Activated naive CD8-positive, alpha-beta T cell treated with anti-CD3 and anti-CD28 coated beads, Interleukin-2, amount 10 ng/mL, durations not matched to agents 7 days and 5 days (primary cell): Measurements from ENCODE around the gene ERF. TPM values are rescaled to one million over a fixed set of nuclear protein-coding genes. Genes with fewer than 3 reads are reported as not detected.

Experiments
- ATAC-seq: fragments of 150-1000 bp; cut with Tn5 transposase; one replicate; pipeline ENCODE4 v1.10.0; 2021; ENCODE audit warnings: low read depth, moderate library complexity
- POLR2A ChIA-PET: fragments of 350-600 bp; sonication (Branson Sonifier 250); formaldehyde crosslinking; loops from one replicate; lab custom pipeline; 2021; ENCODE audit warnings: antibody characterized with exemption; lab: Charles Lee
- DNase-seq: peaks from one replicate; pipeline ENCODE4 v3.0.0; 2021
- H3K27ac Mint-ChIP-seq: one replicate; pipeline ENCODE4 v1.8.0; 2022; ENCODE audit warnings: mild to moderate bottlenecking, mixed read lengths
- H3K27me3 Mint-ChIP-seq: one replicate; pipeline ENCODE4 v1.8.0; 2022; ENCODE audit warnings: mild to moderate bottlenecking, moderate library complexity, mixed read lengths
- H3K36me3 Mint-ChIP-seq: one replicate; pipeline ENCODE4 v1.8.0; 2021; ENCODE audit warnings: mild to moderate bottlenecking, mixed read lengths
- H3K4me1 Mint-ChIP-seq: one replicate; pipeline ENCODE4 v1.8.0; 2021; ENCODE audit warnings: mixed read lengths
- H3K4me3 Mint-ChIP-seq: one replicate; pipeline ENCODE4 v1.8.0; 2022; ENCODE audit warnings: mild to moderate bottlenecking, moderate library complexity, mixed read lengths
- H3K9me3 Mint-ChIP-seq: one replicate; pipeline ENCODE4 v1.8.0; 2021; ENCODE audit warnings: mixed read lengths
- total RNA-seq, 2 experiments: library from RNA; stranded (reverse); gene quantifications; one replicate each; pipeline ENCODE4 v1.2.3, GENCODE V29; 2021

The ERF gene
- total RNA-seq, 2 experiments from 2014 or later, result 51.1 to 57.5 TPM

- Mint-ChIP-seq H3K36me3 (peaks cover 9% of the 10 kb centered on the region), H3K27ac (no peak overlapping the region), H3K9me3 (no peaks in the 10 kb centered on the region), H3K27me3 (no peaks in the 10 kb centered on the region), H3K4me3 (no peak overlapping the region), H3K4me1 (peaks cover 4% of the 10 kb centered on the region)
- ATAC-seq (no peak), DNase-seq (no peak)
- POLR2A ChIA-PET, result no interaction called here
Observed at GRCh38 chr19:42291435-42291810, 36.5 kb upstream of the ERF start.

GRCh38 chr19:42290523-42291434 is 35.9 kb upstream of the ERF start:
- POLR2A ChIA-PET, result no interaction called here
- H3K9me3 Mint-ChIP-seq, result no peaks in the 10 kb centered on the region
- H3K27ac Mint-ChIP-seq, result no peak overlapping the region
- ATAC-seq (peak; percentile 45), DNase-seq (peak; percentile 64)
- H3K4me1 Mint-ChIP-seq, result peaks cover 10% of the 10 kb centered on the region
- H3K36me3 Mint-ChIP-seq, result peaks cover 14% of the 10 kb centered on the region
- no peaks in the 10 kb centered on the region for H3K27me3 Mint-ChIP-seq
- no peak overlapping the region for H3K4me3 Mint-ChIP-seq

GRCh38 chr19:42290136-42290522 is 35.2 kb upstream of the ERF start:
- H3K27me3 Mint-ChIP-seq, result no peaks in the 10 kb centered on the region
- peaks cover 14% of the 10 kb centered on the region for H3K36me3 Mint-ChIP-seq
- ATAC-seq, result no peak
- H3K4me1 Mint-ChIP-seq, result peaks cover 15% of the 10 kb centered on the region
- POLR2A ChIA-PET, result no interaction called here
- H3K27ac Mint-ChIP-seq, result no peak overlapping the region
- no peak for DNase-seq
- no peaks in the 10 kb centered on the region for H3K9me3 Mint-ChIP-seq
- H3K4me3 Mint-ChIP-seq, result no peak overlapping the region

GRCh38 chr19:42289556-42290041 is 34.7 kb upstream of the ERF start:
- H3K27me3 Mint-ChIP-seq, result no peaks in the 10 kb centered on the region
- DNase-seq, result no peak
- POLR2A ChIA-PET, result no interaction called here
- H3K9me3 Mint-ChIP-seq, result no peaks in the 10 kb centered on the region
- H3K4me1 Mint-ChIP-seq, result peaks cover 20% of the 10 kb centered on the region
- no peak overlapping the region for H3K27ac Mint-ChIP-seq
- no peak for ATAC-seq
- H3K4me3 Mint-ChIP-seq, result no peak overlapping the region
- H3K36me3 Mint-ChIP-seq, result peaks cover 14% of the 10 kb centered on the region

DNA sequence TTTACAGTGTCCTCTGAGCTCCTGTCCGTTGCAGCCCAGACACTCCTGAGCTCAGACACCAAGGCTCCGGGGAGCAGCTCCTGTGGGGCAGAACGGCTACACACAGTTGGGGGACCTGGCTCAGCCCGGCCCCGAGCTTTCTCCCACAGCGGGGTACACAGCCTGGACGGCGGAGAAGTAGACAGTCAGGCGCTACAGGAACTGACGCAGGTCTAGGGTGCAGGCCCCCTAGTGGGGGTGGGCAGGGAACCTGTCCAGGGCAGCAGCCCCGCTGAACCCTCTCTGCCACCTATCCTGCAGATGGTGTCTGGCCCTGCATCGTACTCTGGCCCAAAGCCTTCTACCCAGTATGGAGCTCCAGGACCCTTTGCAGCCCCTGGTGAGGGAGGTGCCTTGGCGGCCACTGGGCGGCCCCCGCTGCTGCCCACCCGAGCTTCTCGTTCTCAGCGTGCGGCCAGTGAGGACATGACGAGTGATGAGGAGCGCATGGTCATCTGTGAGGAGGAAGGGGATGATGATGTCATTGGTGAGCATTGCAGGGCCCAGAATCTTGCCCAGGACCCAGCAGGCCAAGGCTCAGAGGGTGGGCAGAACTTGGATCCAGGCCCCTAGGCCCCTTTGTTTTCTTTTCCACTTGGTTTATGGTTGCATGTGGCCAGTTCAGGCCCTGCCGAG is 34.1 kb upstream of the ERF start:
- H3K36me3 Mint-ChIP-seq, result peaks cover 12% of the 10 kb centered on the region
- ATAC-seq, result no peak
- no peak overlapping the region for H3K4me3 Mint-ChIP-seq
- no peaks in the 10 kb centered on the region for H3K9me3 Mint-ChIP-seq
- POLR2A ChIA-PET, result no interaction called here
- no peak overlapping the region for H3K27ac Mint-ChIP-seq
- peaks cover 20% of the 10 kb centered on the region for H3K4me1 Mint-ChIP-seq
- no peaks in the 10 kb centered on the region for H3K27me3 Mint-ChIP-seq
- DNase-seq, result no peak

GRCh38 chr19:42288387-42288786 is 33.5 kb upstream of the ERF start:
- no peaks in the 10 kb centered on the region for H3K9me3 Mint-ChIP-seq
- no peaks in the 10 kb centered on the region for H3K27me3 Mint-ChIP-seq
- POLR2A ChIA-PET, result no interaction called here
- H3K36me3 Mint-ChIP-seq, result peaks cover 12% of the 10 kb centered on the region
- H3K4me3 Mint-ChIP-seq, result no peak overlapping the region
- ATAC-seq, result no peak
- peaks cover 20% of the 10 kb centered on the region for H3K4me1 Mint-ChIP-seq
- no peak for DNase-seq
- H3K27ac Mint-ChIP-seq, result no peak overlapping the region

GRCh38 chr19:42287827-42288107 is 32.8 kb upstream of the ERF start:
- Mint-ChIP-seq H3K36me3 (peaks cover 9% of the 10 kb centered on the region), H3K27ac (no peak overlapping the region), H3K9me3 (no peaks in the 10 kb centered on the region), H3K27me3 (no peaks in the 10 kb centered on the region), H3K4me3 (no peak overlapping the region), H3K4me1 (peaks cover 20% of the 10 kb centered on the region)
- POLR2A ChIA-PET, result no interaction called here
- no peak for ATAC-seq
- DNase-seq, result no peak

DNA sequence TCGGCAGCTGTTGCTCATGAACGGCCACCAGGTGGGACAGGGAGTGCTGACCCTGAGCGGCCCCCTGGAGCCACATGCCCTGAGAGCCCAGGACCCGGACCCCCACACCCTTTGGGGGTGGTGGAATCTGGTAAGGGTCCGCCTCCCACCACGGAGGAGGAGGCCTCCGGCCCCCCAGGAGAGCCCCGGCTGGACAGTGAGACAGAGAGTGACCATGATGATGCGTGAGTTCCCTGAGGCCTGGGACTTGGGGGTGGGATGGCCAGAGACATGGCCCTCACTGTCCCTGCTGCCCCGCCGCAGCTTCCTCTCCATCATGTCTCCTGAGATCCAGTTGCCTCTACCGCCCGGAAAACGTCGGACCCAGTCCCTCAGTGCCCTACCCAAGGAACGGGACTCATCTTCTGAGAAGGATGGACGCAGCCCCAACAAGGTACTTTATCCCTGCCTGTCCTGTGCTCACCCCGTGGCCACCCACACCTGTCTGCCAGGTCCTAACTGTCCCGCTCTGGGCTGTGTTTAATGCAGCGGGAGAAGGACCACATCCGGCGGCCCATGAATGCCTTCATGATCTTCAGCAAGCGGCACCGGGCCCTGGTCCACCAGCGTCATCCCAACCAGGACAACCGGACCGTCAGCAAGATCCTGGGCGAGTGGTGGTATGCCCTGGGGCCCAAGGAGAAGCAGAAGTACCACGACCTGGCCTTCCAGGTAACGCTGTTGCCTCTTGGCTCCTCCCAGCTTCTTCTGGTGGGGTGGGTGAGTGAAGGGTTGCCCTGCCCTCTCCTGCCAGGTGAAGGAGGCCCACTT is 32.3 kb upstream of the ERF start:
- DNase-seq, result no peak
- POLR2A ChIA-PET, result interaction anchor here (0.5 kb wide), 1 partner anchor 73 kb away, joined by 3 read pairs; no protein-coding TSS in a partner anchor
- no peak for ATAC-seq
- H3K4me3 Mint-ChIP-seq, result no peak overlapping the region
- H3K4me1 Mint-ChIP-seq, result peaks cover 24% of the 10 kb centered on the region
- no peak overlapping the region for H3K27ac Mint-ChIP-seq
- H3K9me3 Mint-ChIP-seq, result no peaks in the 10 kb centered on the region
- peaks cover 9% of the 10 kb centered on the region for H3K36me3 Mint-ChIP-seq
- H3K27me3 Mint-ChIP-seq, result no peaks in the 10 kb centered on the region

DNA sequence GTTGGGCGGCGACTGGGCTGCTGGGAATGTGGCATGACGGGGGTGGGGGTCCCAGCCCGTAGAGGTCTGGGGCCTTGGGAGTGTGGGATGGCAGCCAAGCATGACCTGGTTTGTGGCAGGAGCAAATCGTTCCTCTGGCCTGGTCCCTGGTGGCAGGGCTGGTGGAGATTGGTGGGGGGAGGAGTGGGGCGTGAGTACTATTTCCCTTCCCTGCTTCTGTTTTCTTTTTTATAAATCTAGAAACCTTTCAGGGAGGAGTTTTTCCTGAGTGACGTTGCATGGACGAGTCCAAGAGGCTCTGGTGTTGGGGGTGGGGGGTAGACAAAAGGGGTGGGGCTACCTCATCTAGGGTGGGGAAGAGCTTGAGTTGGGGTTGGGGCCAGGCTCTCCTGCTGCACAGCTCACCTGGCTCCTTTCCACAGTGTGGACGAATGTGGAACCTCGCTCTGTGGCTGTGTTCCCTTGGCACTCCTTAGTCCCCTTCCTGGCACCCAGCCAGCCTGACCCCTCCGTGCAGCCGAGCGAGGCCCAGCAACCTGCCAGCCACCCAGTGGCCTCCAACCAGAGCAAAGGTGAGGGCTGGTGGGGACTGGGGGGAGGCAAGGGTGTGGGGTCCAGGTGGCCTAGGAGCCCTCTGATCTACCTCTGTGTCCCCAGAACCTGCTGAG is 31.6 kb upstream of the ERF start:
- DNase-seq (no peak), ATAC-seq (no peak)
- POLR2A ChIA-PET, result interaction anchor here (0.5 kb wide), 1 partner anchor 74 kb away, joined by 3 read pairs; no protein-coding TSS in a partner anchor
- Mint-ChIP-seq H3K9me3 (no peaks in the 10 kb centered on the region), H3K27me3 (no peaks in the 10 kb centered on the region), H3K27ac (peak overlapping the region; percentile 78), H3K36me3 (peaks cover 5% of the 10 kb centered on the region), H3K4me3 (no peak overlapping the region), H3K4me1 (peaks cover 28% of the 10 kb centered on the region)

GRCh38 chr19:42285988-42286348 is 31.0 kb upstream of the ERF start:
- Mint-ChIP-seq H3K27me3 (no peaks in the 10 kb centered on the region), H3K27ac (peak overlapping the region; percentile 78), H3K36me3 (peaks cover 5% of the 10 kb centered on the region), H3K4me3 (peak overlapping the region; percentile 89), H3K9me3 (no peaks in the 10 kb centered on the region), H3K4me1 (peaks cover 29% of the 10 kb centered on the region)
- POLR2A ChIA-PET, result no interaction called here
- DNase-seq (no peak), ATAC-seq (no peak)

- DNase-seq, result no peak
- POLR2A ChIA-PET, result interaction anchor here (1.4 to 1.5 kb wide), 2 partner anchors 18 to 42 kb away, joined by 3 to 12 read pairs; no protein-coding TSS in a partner anchor
Observed at GRCh38 chr19:42285541-42285941, 30.6 kb upstream of the ERF start.

GRCh38 chr19:42284591-42285341 is 29.8 kb upstream of the ERF start:
- no peaks in the 10 kb centered on the region for H3K27me3 Mint-ChIP-seq
- no peak for DNase-seq
- peaks cover 29% of the 10 kb centered on the region for H3K4me1 Mint-ChIP-seq
- peak overlapping the region; percentile 89 for H3K4me3 Mint-ChIP-seq
- peak overlapping the region; percentile 86 for H3K27ac Mint-ChIP-seq
- POLR2A ChIA-PET, result interaction anchor here (1.1 to 1.5 kb wide), 7 partner anchors 10 to 86 kb away, joined by 3 to 12 read pairs (median 5); partner anchors contain the start of genes PAFAH1B3 and PRR19
- no peak for ATAC-seq
- peaks cover 5% of the 10 kb centered on the region for H3K36me3 Mint-ChIP-seq
- H3K9me3 Mint-ChIP-seq, result no peaks in the 10 kb centered on the region

More at GRCh38 chr19:42285541-42285941, 30.6 kb upstream of the ERF start:
- no peaks in the 10 kb centered on the region for H3K9me3 Mint-ChIP-seq
- H3K27me3 Mint-ChIP-seq, result no peaks in the 10 kb centered on the region
- ATAC-seq, result no peak
- peaks cover 29% of the 10 kb centered on the region for H3K4me1 Mint-ChIP-seq
- peak overlapping the region; percentile 89 for H3K4me3 Mint-ChIP-seq
- H3K27ac Mint-ChIP-seq, result peak overlapping the region; percentile 78
- H3K36me3 Mint-ChIP-seq, result peaks cover 5% of the 10 kb centered on the region
